HepG2 (cell line): Measurements from ENCODE around the gene CYP2J2. TPM values are rescaled to one million over a fixed set of nuclear protein-coding genes. Genes with fewer than 3 reads are reported as not detected.
A peak's percentile ranks its signal among the peaks of the same experiment; 100 is the strongest.

ENCODE experiments used
- ATAC-seq: fragments of 200-7000 bp; cut with Tn5 transposase; 3 replicates; pipeline ENCODE4 v1.9.1; 2020; ENCODE audit warnings: mild to moderate bottlenecking, moderate library complexity
- BruUV-seq: library from RNA; stranded (reverse); fragments of 400-500 nt; replicated peaks from 2 replicates; lab custom pipeline; 2021; lab: Mats Ljungman, UMichigan
- CTCF ChIA-PET: fragments of 300-600 bp; formaldehyde crosslinking; extraction: SDS; loops from one replicate; lab custom pipeline; 2021; ENCODE audit warnings: low total read pairs, inconsistent platforms, low intra/inter-chr PET ratio; lab: Yijun Ruan, JAX
- POLR2A ChIA-PET: fragments of 350-600 bp; sonication (Branson Sonifier 250); formaldehyde crosslinking; loops from one replicate; lab custom pipeline; 2020; ENCODE audit warnings: antibody characterized with exemption, inconsistent platforms; lab: Yijun Ruan, JAX
- DNase-seq: peaks from one replicate; pipeline ENCODE4 v3.0.0-alpha.2; 2015; ENCODE audit warnings: low spot score
- FAIRE-seq: peaks from 3 replicates; lab custom pipeline; 2011; peaks lifted over from hg19 to GRCh38; lab: Jason Lieb, UNC
- H2AFZ ChIP-seq: one replicate; pipeline ENCODE4 v1.6.1; 2011; ENCODE audit warnings: low read length, inconsistent platforms
- H3K27ac ChIP-seq: fragments of 300-600 bp; 3 replicates; pipeline ENCODE4 v1.8.0; 2011; ENCODE audit warnings: mixed run types, mild to moderate bottlenecking, mixed read lengths, low read length, inconsistent platforms; ENCODE audit not compliant: insufficient read depth; ENCODE audit errors: extremely low read length
- H3K27me3 ChIP-seq, 2 experiments: fragments of 200-600 bp in 1 of 2; 2 replicates in 1 of 2; 3 replicates in 1 of 2; pipeline versions ENCODE4 v1.6.0 to v1.8.0; 2011; ENCODE audit warnings: low read length in 2 of 2, mild to moderate bottlenecking in 2 of 2, moderate library complexity in 2 of 2, inconsistent platforms in 1 of 2; ENCODE audit not compliant: insufficient read depth in 2 of 2, control insufficient read depth in 1 of 2
- H3K36me3 ChIP-seq, 2 experiments: fragments of 200-600 bp in 1 of 2; replicated peaks in 1 of 2; 2 replicates in 1 of 2; 3 replicates in 1 of 2; pipeline versions ENCODE4 v1.5.1 to v1.8.0; 2011; ENCODE audit warnings: low read length in 2 of 2, inconsistent platforms in 1 of 2; ENCODE audit not compliant: insufficient read depth in 2 of 2, control insufficient read depth in 1 of 2
- H3K4me1 ChIP-seq: 2 replicates; pipeline ENCODE4 v1.5.1; 2012; ENCODE audit warnings: low read length, inconsistent platforms; ENCODE audit not compliant: insufficient read depth
- H3K4me2 ChIP-seq: 2 replicates; pipeline ENCODE4 v1.6.0; 2011; ENCODE audit warnings: low read depth, low read length, inconsistent platforms
- H3K4me3 ChIP-seq, 3 experiments: fragments of 200-600 bp in 1 of 3; sonication (generic), shearing (Covaris generic) in 1 of 3; replicated peaks in 1 of 3; 2 replicates each; pipeline ENCODE4 v1.5.1; 2011 to 2016; ENCODE audit warnings: low read length in 3 of 3, inconsistent platforms in 2 of 3, low read depth in 2 of 3, mild to moderate bottlenecking in 2 of 3, control low read depth in 1 of 3, mixed read lengths in 1 of 3; ENCODE audit not compliant: insufficient read depth in 1 of 3
- H3K79me2 ChIP-seq: one replicate; pipeline ENCODE4 v1.6.1; 2011; ENCODE audit warnings: low read length, inconsistent platforms; ENCODE audit not compliant: insufficient read depth
- H3K9ac ChIP-seq: 2 replicates; pipeline ENCODE4 v1.6.0; 2011; ENCODE audit warnings: mild to moderate bottlenecking, low read depth, low read length, inconsistent platforms; ENCODE audit not compliant: insufficient read depth
- H3K9me3 ChIP-seq: 2 replicates; pipeline ENCODE4 v1.5.1; 2012; ENCODE audit warnings: mild to moderate bottlenecking, low read length
- H4K20me1 ChIP-seq: 2 replicates; pipeline ENCODE4 v1.6.0; 2011; ENCODE audit warnings: inconsistent platforms, mild to moderate bottlenecking, low read length, moderate library complexity; ENCODE audit not compliant: insufficient read depth
- POLR2AphosphoS5 ChIP-seq: IDR thresholded peaks from 2 replicates; pipeline ENCODE4 v1.6.1; 2012; ENCODE audit warnings: low read depth, low read length
- ZNF362 ChIP-seq: sonication (generic); formaldehyde crosslinking; IDR thresholded peaks from 2 replicates; pipeline ENCODE4 v1.4.0; 2020; ENCODE audit warnings: missing genetic modification reagents, mild to moderate bottlenecking, borderline replicate concordance
- ZNF570 ChIP-seq: sonication (generic); formaldehyde crosslinking; IDR thresholded peaks from 2 replicates; pipeline ENCODE4 v1.4.0; 2020; ENCODE audit warnings: mild to moderate bottlenecking, missing genetic modification reagents, borderline replicate concordance
- ZNF704 ChIP-seq: sonication (generic); formaldehyde crosslinking; IDR thresholded peaks from 2 replicates; pipeline ENCODE4 v1.8.1; 2023; ENCODE audit warnings: mild to moderate bottlenecking, inconsistent platforms, moderate library complexity, missing genetic modification reagents, borderline replicate concordance
- WGBS: methylation state at CpG from one replicate; pipeline ENCODE4 v1.1.6; 2017; ENCODE audit warnings: low lambda C conversion rate; 5-methylcytosine and 5-hydroxymethylcytosine counted together
- in situ Hi-C: cut with HindIII; loops from 2 replicates; pipeline ENCODE4 v1.10.0; 2017; ENCODE audit warnings: low pct_unique_long_range_greater_than_20kb; ENCODE audit not compliant: extremely low pct_ligation_motif_present
- intact Hi-C: fragments of 100-400 bp; cut with micrococcal nuclease; formaldehyde crosslinking; loops from one replicate; pipeline ENCODE4 v1.10.0; 2022; ENCODE audit not compliant: unreplicated experiment
- polyA plus RNA-seq, 8 experiments: library from polyadenylated mRNA; depleted of rRNA in 3 of 8; stranded (reverse) in 7 of 8; unstranded in 1 of 8; fragments of >200 nt; fragmentation: Illumina TruSeq in 4 of 8; extraction: Trizol in 4 of 8; gene quantifications; 2 replicates each; pipeline versions ENCODE4 v1.2.1 to v1.2.3, GENCODE V29; 2011 to 2016; ENCODE audit warnings: low read depth in 4 of 8, missing spikeins in 1 of 8, mixed read lengths in 1 of 8; ENCODE audit not compliant: insufficient read depth in 1 of 8
- total RNA-seq, 5 experiments: library from RNA; depleted of rRNA; stranded (reverse); fragments of >200 nt; fragmentation: Illumina TruSeq; extraction: Trizol; gene quantifications; 2 replicates each; pipeline ENCODE4 v1.2.3, GENCODE V29; 2016; ENCODE audit warnings: low read depth in 1 of 5

The CYP2J2 gene
- total and polyA plus RNA-seq, 2 of the 13 experiments (the other 11 are each of a cell fraction or from before 2014, with no cell fraction given), result 2.1 to 5.9 TPM

DNA sequence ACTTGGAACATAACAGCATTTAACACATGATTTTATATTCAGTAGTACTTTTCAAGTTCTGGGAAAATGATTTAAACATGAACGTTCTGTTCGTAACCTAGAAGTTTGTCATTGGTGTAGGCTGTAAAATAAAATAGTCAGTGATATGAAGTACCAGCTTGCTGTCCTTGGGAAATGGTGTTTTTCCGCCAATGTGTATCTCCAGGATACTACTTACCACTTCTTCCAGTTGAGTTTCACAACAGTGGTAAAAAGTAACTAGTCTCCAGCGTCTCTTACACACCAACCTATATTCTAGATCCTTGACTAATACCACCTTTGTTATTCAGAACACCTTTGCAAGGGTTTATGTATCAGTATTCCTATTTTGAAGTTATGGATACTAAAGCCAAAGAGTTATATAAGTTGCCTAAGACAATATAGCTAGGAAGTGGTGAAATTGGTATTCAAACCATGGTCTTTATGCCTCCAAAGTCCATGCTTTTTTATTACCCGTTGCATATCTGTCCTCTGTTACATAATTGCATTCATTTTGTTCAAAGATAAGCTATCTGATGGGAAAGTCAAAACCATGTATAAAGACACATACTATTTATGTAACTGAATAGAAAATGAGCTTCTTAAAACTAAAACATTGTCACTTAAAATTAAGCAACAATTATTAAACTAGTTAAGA, 68.8 kb downstream of the CYP2J2 start:
- Histone ChIP-seq H3K4me1 (peaks cover 29% of the 10 kb centered on the region), H3K27ac (peak overlapping the region; percentile 93), H3K4me2 (peak overlapping the region; percentile 76), H2AFZ (no peak overlapping the region), H3K79me2 (peaks cover 2% of the 10 kb centered on the region), H3K9ac (peak overlapping the region; percentile 64), H3K9me3 (no peaks in the 10 kb centered on the region), H3K27me3 (no peaks in the 10 kb centered on the region), H4K20me1 (no peaks in the 10 kb centered on the region), H3K4me3 (peak overlapping the region in 1 of 3 experiments; percentile 57; a peak in 1 of 6 replicates), H3K36me3 (peaks cover 2 to 4% of the 10 kb centered on the region in 2 experiments; a peak in 2 of 5 replicates)
- no TSS peak for BruUV-seq
- no peak for ATAC-seq
- in situ Hi-C loops, result no loop called here
- FAIRE-seq, result no peak
- ChIA-PET CTCF (no interaction called here), POLR2A (interaction anchor here (2.4 kb wide), 1 partner anchor 43 kb away, joined by 9 read pairs; the partner anchor contains the start of gene HOOK1)
- WGBS, result 72% methylated on average over 5 of the region's 5 CpGs
- TF ChIP-seq ZNF362 (CRISPR knock-in tag) (no peak), ZNF704 (CRISPR knock-in tag) (no peak), ZNF570 (no peak), POLR2AphosphoS5 (no peak)
- intact Hi-C loops, result loop anchor here (5.0 kb wide), 1 partner anchor 41 kb away; no protein-coding TSS in a partner anchor
- peak; percentile 20 for DNase-seq
